ENCODE measurements around the gene P2RY11. TPM values are rescaled to one million over a fixed set of nuclear protein-coding genes. Genes with fewer than 3 reads are reported as not detected.

P2RY11 gene
- total and polyA plus RNA-seq, 2 donors (not counting 1 experiment from before 2014, with no cell fraction given): 25.8 to 27.1 TPM

GRCh38 chr19:10095948-10096614 lies 15.4 kb upstream of the P2RY11 start:
- intact Hi-C loops (cut with micrococcal nuclease): loop anchor here (1.0 to 5.0 kb wide), 4 partner anchors 10 to 284 kb away; partner anchors contain the start of genes MRPL4, PPAN, SHFL and TYK2
- Histone ChIP-seq H3K27me3 (replicated peaks in 1 of 4; ENCODE audit: control extremely low read depth in 1 of 4, control insufficient read depth in 3 of 4, insufficient read depth in 4 of 4, low read length in 3 of 4) (no peaks in the 10 kb centered on the region), H3K4me2 (replicated peaks; ENCODE audit: low read depth, low read length, poor library complexity, severe bottlenecking) (peak overlapping the region; percentile 97), H3K36me3 (replicated peaks in 1 of 2; ENCODE audit: control extremely low read depth in 1 of 2, control insufficient read depth in 1 of 2, extremely low read depth in 1 of 2, insufficient read depth in 2 of 2, low read length in 1 of 2) (peaks cover 0 to 5% of the 10 kb centered on the region in 2 experiments), H3K9ac (ENCODE audit: low read length) (peak overlapping the region; percentile 65), H3K79me2 (ENCODE audit: control insufficient read depth, insufficient read depth, low read length) (no peaks in the 10 kb centered on the region), H3K4me3 (ENCODE audit: control extremely low read depth in 1 of 5, extremely low read depth in 1 of 5, insufficient read depth in 1 of 5, low read depth in 2 of 5, low read length in 4 of 5) (peak overlapping the region in 4 of 5 experiments; percentile 40 to 55 (median 50)), H3K27ac (ENCODE audit: low read length in 2 of 2) (peak overlapping the region; percentile 62 to 74), H2AFZ (ENCODE audit: insufficient read depth, low read depth, low read length, poor library complexity, severe bottlenecking) (peak overlapping the region; percentile 92), H3K4me1 (ENCODE audit: control insufficient read depth in 2 of 2, insufficient read depth in 2 of 2, low read length in 2 of 2) (peaks cover 27 to 49% of the 10 kb centered on the region in 2 donors), H4K20me1 (ENCODE audit: control insufficient read depth, insufficient read depth, low read length, poor library complexity, severe bottlenecking) (no peaks in the 10 kb centered on the region), H3K9me3 (ENCODE audit: control extremely low read depth in 1 of 3, control insufficient read depth in 2 of 3, insufficient read depth in 1 of 3, low read length in 2 of 3) (peaks cover 0 to 4% (median 4%) of the 10 kb centered on the region in 3 donors)
- TF ChIP-seq EZH2 (IDR thresholded peaks at IDR 0.05; ENCODE audit: borderline replicate concordance, insufficient read depth, low read depth, low read length, poor library complexity, severe bottlenecking): no peak
- no peak for TF ChIP-seq CTCF (IDR thresholded peaks at IDR 0.05)
- ChIA-PET CTCF (interaction anchor here (1.0 to 14.9 kb wide), 7 partner anchors 9 to 164 kb away, joined by 3 to 263 read pairs (median 6); partner anchors contain the start of genes EIF3G, MRPL4, P2RY11 and PPAN), POLR2A (interaction anchor here (0.5 to 3.0 kb wide), 10 partner anchors 9 to 332 kb away, joined by 3 to 26 read pairs (median 6); partner anchors contain the start of genes DNMT1, MRPL4, P2RY11 and PPAN)
- Mint-ChIP-seq H3K4me3 (peak overlapping the region; percentile 69), H3K9me3 (ENCODE audit: insufficient read depth) (no peaks in the 10 kb centered on the region), H3K4me1 (peaks cover 39% of the 10 kb centered on the region), H3K27ac (peak overlapping the region; percentile 67), H3K27me3 (no peaks in the 10 kb centered on the region)
- ATAC-seq (ENCODE audit: low read depth) (peak; percentile 91), DNase-seq (peak; percentile 96)
- 5% methylated on average over 96 of the region's 97 CpGs for WGBS (ENCODE audit: insufficient coverage)

Measured in B cell (primary cell).